GM18873 (cell line): Measurements from ENCODE around the gene COMT.

Source experiments
- ATAC-seq: cut with Tn5 transposase; IDR thresholded peaks from one replicate; pipeline ENCODE4 v1.9.1; 2021; ENCODE audit warnings: mild to moderate bottlenecking, moderate library complexity, moderate number of reproducible peaks; ENCODE audit not compliant: unreplicated experiment, low FRiP score

COMT gene

GRCh38 chr22:19948057-19948760 is 6.6 kb downstream of the COMT start:
- ATAC-seq = no peak

GRCh38 chr22:19951346-19951745 is 9.8 kb downstream of the COMT start:
- no peak for ATAC-seq

- ATAC-seq = no peak
Observed at GRCh38 chr22:19955241-19956128, 13.9 kb downstream of the COMT start.

GRCh38 chr22:19957445-19957844 is 15.9 kb downstream of the COMT start:
- no peak for ATAC-seq

- ATAC-seq = no peak
Observed at GRCh38 chr22:19958083-19959042, 16.8 kb downstream of the COMT start.

- no peak for ATAC-seq
Observed at GRCh38 chr22:19959043-19959586, 17.5 kb downstream of the COMT start.

- no peak for ATAC-seq
Observed at GRCh38 chr22:19959587-19960490, 18.3 kb downstream of the COMT start.

GRCh38 chr22:19960491-19961200 is 19.1 kb downstream of the COMT start:
- ATAC-seq = no peak

- ATAC-seq = no peak
Observed at GRCh38 chr22:19961201-19961580, 19.6 kb downstream of the COMT start.

GRCh38 chr22:19961868-19962245 is 20.3 kb downstream of the COMT start:
- no peak for ATAC-seq

- ATAC-seq = no peak
Observed at GRCh38 chr22:19962246-19962908, 20.8 kb downstream of the COMT start.

- ATAC-seq = no peak
Observed at GRCh38 chr22:19962909-19963806, 21.6 kb downstream of the COMT start.

- no peak for ATAC-seq
Observed at GRCh38 chr22:19963863-19964642, 22.5 kb downstream of the COMT start.

GRCh38 chr22:19964701-19965386 is 23.3 kb downstream of the COMT start:
- ATAC-seq = no peak

GRCh38 chr22:19965771-19966709 is 24.5 kb downstream of the COMT start:
- ATAC-seq = no peak
